Stimulated activated CD8-positive, alpha-beta memory T cell treated with anti-CD3 and anti-CD28 coated beads, Interleukin-12 subunit alpha, Interleukin-12 subunit beta, amount 100 ng/mL, for 24 hours (primary cell): Measurements from ENCODE around the gene ADAM21.
"Not testable (repeated sequence)": the region's sequence is repeated elsewhere in the genome, so short reads cannot be mapped to it uniquely, and the experiment has no call there.

Source experiments
- DNase-seq: peaks from one replicate; pipeline ENCODE4 v3.0.0-alpha.2; 2020; ENCODE audit errors: extremely low read depth

The ADAM21 gene

DNA sequence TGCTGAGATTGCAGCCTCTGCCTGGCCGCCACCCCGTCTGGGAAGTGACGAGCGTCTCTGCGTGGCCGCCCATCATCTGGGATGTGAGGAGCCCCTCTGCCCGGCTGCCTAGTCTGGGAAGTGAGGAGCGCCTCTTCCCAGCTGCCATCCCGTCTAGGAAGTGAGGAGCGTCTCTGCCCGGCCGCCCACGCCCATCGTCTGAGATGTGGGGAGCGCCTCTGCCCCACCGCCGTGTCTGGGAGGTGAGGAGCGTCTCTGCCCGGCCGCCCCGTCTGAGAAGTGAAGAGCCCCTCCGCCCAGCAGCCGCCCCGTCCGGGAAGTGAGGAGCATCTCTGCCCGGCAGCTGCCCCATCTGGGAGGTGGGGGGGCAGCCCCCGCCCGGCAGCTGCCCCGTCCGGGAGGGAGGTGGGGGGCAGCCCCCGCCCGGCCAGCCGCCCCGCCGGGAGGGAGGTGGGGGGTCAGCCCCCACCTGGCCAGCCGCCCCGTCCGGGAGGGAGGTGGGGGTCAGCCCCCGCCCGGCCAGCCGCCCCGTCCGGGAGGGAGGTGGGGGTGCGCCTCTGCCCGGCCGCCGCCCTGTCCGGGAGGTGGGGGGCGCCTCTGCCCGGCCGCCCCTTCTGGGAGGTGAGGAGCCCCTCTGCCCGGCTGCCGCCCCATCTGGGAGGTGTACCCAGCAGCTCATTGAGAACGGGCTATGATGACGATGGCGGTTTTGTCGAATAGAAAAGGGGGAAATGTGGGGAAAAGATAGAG, 25.6 kb downstream of the ADAM21 start:
- not testable (repeated sequence) for DNase-seq

DNA sequence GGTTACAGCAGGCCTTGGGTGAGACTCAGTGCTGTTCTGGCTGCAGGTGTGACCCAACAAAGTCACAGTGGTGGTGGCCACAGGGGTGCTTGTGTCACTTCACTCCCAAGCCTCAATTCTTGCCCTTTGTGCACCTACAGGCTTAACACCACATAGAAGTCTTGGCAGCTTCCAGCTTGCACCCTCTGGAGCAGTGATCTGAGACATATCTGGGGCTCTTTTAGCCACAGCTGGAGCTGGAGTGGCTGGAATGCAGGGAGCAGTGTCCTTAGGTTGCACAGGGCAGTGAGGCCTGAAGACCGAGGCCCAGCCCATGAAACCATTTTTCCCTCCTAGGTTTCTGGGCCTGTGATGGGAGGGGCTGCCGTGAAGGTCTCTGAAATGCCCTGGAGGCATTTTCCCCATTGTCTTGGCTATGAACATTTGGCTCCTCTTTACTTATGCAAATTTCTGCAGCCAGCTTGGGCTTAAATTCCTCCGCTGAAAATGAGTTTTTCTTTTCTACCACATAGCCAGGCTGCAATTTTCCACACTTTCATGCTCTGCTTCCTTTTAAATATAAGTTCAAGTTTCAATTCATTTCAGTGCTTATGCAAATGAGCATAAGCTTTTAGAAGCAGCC, 37.7 kb downstream of the ADAM21 start:
- DNase-seq, result no peak

GRCh38 chr14:70498191-70498590, 46.2 kb downstream of the ADAM21 start:
- DNase-seq, result no peak
